Right lobe of liver (tissue), 4 donors: Measurements from ENCODE around the gene CEP128.

Experiments used
- POLR2A ChIP-seq: fragments of 450-650 bp; IDR thresholded peaks from one replicate; pipeline ENCODE4 v1.6.1; 2017; ENCODE audit warnings: antibody characterized with exemption, mild to moderate bottlenecking
- TF ChIP-seq, protein P1 (sequence below), 4 donors: fragments of 200-600 bp in 3 of 4; fragments of 450-650 bp in 1 of 4; IDR thresholded peaks; one replicate each; pipeline versions ENCODE4 v1.5.1 to v1.8.0; 2016 to 2022; ENCODE audit warnings: antibody characterized with exemption in 4 of 4, mild to moderate bottlenecking in 2 of 4
- donor health status: DM: no; HTN: no; CAD: no.
- donor health status: DM: no; HTN: no; CAD: no.
- donor health status: DM: no; HTN: yes; CAD: no.

DNA sequence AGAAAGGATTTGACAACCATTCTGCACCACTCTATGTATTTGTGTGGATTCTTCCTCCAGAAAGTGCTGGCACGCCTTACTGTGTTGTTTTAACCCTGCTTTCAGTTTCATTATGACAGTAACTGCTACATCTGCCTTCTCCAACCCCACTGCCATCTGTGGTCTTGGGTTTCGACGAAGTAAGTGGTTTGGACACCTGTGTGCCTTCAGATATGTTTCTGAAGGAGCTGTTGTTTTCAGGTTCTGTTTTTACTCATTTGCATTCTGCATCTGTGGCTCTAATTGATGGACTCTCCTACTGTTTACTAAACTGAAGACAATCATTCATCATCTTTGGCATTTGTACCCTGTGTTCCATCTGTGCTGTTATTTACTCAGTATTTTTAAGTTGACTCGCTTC, 18.0 kb upstream of the CEP128 start:
- TF ChIP-seq, protein P1, sequence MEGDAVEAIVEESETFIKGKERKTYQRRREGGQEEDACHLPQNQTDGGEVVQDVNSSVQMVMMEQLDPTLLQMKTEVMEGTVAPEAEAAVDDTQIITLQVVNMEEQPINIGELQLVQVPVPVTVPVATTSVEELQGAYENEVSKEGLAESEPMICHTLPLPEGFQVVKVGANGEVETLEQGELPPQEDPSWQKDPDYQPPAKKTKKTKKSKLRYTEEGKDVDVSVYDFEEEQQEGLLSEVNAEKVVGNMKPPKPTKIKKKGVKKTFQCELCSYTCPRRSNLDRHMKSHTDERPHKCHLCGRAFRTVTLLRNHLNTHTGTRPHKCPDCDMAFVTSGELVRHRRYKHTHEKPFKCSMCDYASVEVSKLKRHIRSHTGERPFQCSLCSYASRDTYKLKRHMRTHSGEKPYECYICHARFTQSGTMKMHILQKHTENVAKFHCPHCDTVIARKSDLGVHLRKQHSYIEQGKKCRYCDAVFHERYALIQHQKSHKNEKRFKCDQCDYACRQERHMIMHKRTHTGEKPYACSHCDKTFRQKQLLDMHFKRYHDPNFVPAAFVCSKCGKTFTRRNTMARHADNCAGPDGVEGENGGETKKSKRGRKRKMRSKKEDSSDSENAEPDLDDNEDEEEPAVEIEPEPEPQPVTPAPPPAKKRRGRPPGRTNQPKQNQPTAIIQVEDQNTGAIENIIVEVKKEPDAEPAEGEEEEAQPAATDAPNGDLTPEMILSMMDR (IDR thresholded peaks at IDR 0.05), result no peak
- no peak for TF ChIP-seq POLR2A
